Astrocyte (in vitro differentiated cells and primary cell): ENCODE results near the gene CKAP5.

Experiments
- CTCF ChIP-seq: IDR thresholded peaks from 2 replicates; pipeline ENCODE4 v1.5.1; 2011; ENCODE audit warnings: low read depth, mild to moderate bottlenecking, inconsistent platforms, low read length, moderate library complexity; ENCODE audit not compliant: insufficient read depth
- EZH2 ChIP-seq: IDR thresholded peaks from 2 replicates; pipeline ENCODE4 v1.6.1; 2012; ENCODE audit warnings: mild to moderate bottlenecking, low read length, inconsistent platforms; ENCODE audit not compliant: insufficient read depth

GRCh38 chr11:46837860-46838259 is 8.2 kb downstream of the CKAP5 start:
- TF ChIP-seq CTCF (no peak), EZH2 (no peak)
